ENCODE results near the gene VOPP1. TPM values are rescaled to one million over a fixed set of nuclear protein-coding genes. Genes with fewer than 3 reads are reported as not detected.

The VOPP1 gene
- total and polyA plus RNA-seq, 2 of the 13 experiments (the other 11 are each of a cell fraction or from before 2014, with no cell fraction given) = 21.8 to 55.3 TPM

DNA sequence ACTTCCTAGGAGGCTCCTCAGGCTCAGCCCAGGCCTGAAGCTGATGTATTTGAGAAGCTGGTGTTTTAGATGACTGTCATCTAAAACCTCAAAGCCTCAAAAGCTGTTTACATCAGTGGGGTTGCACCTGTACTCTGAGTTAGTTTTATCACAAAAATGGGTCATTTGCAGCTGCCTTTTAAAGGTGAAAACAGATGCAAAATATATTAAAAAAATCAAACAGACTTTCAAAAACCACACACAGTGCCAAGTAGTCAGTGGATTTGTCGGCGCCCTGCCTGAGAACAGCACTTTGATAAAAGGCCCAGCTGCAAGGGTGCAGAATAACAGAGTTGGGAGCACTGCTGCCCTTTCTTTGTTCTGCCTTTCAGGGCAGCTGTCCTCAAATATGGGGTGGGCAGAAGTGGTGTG lies 103.0 kb downstream of the VOPP1 start:
- FAIRE-seq (no peak), ATAC-seq (no peak), DNase-seq (ENCODE audit: low spot score) (no peak)
- H3K4me1 ChIP-seq (ENCODE audit: insufficient read depth, low read length) = peaks cover 13% of the 10 kb centered on the region
- no peak overlapping the region for H3K9ac ChIP-seq (ENCODE audit: insufficient read depth, low read depth, low read length)
- in situ Hi-C loops (cut with HindIII; ENCODE audit: extremely low pct_ligation_motif_present, low pct_unique_long_range_greater_than_20kb) (no loop called here), intact Hi-C loops (cut with micrococcal nuclease; ENCODE audit: unreplicated experiment) (no loop called here)
- 94% methylated on average over 2 of the region's 2 CpGs for WGBS (ENCODE audit: low lambda C conversion rate)
- H3K79me2 ChIP-seq (ENCODE audit: insufficient read depth, low read length) = no peaks in the 10 kb centered on the region
- no peaks in the 10 kb centered on the region for H3K9me3 ChIP-seq (ENCODE audit: low read length)
- TF ChIP-seq, protein P1, sequence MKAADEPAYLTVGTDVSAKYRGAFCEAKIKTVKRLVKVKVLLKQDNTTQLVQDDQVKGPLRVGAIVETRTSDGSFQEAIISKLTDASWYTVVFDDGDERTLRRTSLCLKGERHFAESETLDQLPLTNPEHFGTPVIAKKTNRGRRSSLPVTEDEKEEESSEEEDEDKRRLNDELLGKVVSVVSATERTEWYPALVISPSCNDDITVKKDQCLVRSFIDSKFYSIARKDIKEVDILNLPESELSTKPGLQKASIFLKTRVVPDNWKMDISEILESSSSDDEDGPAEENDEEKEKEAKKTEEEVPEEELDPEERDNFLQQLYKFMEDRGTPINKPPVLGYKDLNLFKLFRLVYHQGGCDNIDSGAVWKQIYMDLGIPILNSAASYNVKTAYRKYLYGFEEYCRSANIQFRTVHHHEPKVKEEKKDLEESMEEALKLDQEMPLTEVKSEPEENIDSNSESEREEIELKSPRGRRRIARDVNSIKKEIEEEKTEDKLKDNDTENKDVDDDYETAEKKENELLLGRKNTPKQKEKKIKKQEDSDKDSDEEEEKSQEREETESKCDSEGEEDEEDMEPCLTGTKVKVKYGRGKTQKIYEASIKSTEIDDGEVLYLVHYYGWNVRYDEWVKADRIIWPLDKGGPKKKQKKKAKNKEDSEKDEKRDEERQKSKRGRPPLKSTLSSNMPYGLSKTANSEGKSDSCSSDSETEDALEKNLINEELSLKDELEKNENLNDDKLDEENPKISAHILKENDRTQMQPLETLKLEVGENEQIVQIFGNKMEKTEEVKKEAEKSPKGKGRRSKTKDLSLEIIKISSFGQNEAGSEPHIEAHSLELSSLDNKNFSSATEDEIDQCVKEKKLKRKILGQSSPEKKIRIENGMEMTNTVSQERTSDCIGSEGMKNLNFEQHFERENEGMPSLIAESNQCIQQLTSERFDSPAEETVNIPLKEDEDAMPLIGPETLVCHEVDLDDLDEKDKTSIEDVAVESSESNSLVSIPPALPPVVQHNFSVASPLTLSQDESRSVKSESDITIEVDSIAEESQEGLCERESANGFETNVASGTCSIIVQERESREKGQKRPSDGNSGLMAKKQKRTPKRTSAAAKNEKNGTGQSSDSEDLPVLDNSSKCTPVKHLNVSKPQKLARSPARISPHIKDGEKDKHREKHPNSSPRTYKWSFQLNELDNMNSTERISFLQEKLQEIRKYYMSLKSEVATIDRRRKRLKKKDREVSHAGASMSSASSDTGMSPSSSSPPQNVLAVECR (CRISPR knock-in tag; IDR thresholded peaks at IDR 0.05; ENCODE audit: borderline replicate concordance) = no peak
- no peak for TF ChIP-seq ZNF24 (IDR thresholded peaks at IDR 0.05)
- no peak for TF ChIP-seq ZFP41 (CRISPR knock-in tag; IDR thresholded peaks at IDR 0.05; ENCODE audit: borderline replicate concordance)
- no peak for TF ChIP-seq SP5 (CRISPR knock-in tag; IDR thresholded peaks at IDR 0.05; ENCODE audit: borderline replicate concordance, low read depth)
- no peak for TF ChIP-seq MTA1 (CRISPR knock-in tag; IDR thresholded peaks at IDR 0.05; ENCODE audit: borderline replicate concordance)
- no peak for TF ChIP-seq SP2 (CRISPR knock-in tag; IDR thresholded peaks at IDR 0.05)
- TF ChIP-seq U2AF2 (IDR thresholded peaks at IDR 0.05; ENCODE audit: low read depth, low read length) = no peak
- TF ChIP-seq ZNF616 (CRISPR knock-in tag; IDR thresholded peaks at IDR 0.05; ENCODE audit: low read depth) = no peak
- TF ChIP-seq ZBTB20 (CRISPR knock-in tag; IDR thresholded peaks at IDR 0.05; ENCODE audit: borderline replicate concordance, low read depth) = no peak
- no peak for TF ChIP-seq KLF9 (CRISPR knock-in tag; IDR thresholded peaks at IDR 0.05; ENCODE audit: low read depth)
- no peak for TF ChIP-seq ZNF12 (CRISPR knock-in tag; IDR thresholded peaks at IDR 0.05)
- no peak for TF ChIP-seq ZNF282 (IDR thresholded peaks at IDR 0.05; ENCODE audit: partially characterized antibody)
- TF ChIP-seq ZZZ3 (CRISPR knock-in tag; IDR thresholded peaks at IDR 0.05; ENCODE audit: borderline replicate concordance) = no peak
- no peak for TF ChIP-seq ARID5B (CRISPR knock-in tag; IDR thresholded peaks at IDR 0.05)
- TF ChIP-seq FOXJ3 (CRISPR knock-in tag; IDR thresholded peaks at IDR 0.05; ENCODE audit: borderline replicate concordance) = no peak
- no peak for TF ChIP-seq ZNF207 (IDR thresholded peaks at IDR 0.05; ENCODE audit: borderline replicate concordance)
- no peak for TF ChIP-seq CREB1 (IDR thresholded peaks at IDR 0.05)
- no peak for TF ChIP-seq CREB1 (CRISPR knock-in tag; IDR thresholded peaks at IDR 0.05)
- ChIA-PET CTCF (ENCODE audit: low intra/inter-chr PET ratio, low total read pairs) (no interaction called here), POLR2A (no interaction called here)
- H3K27ac ChIP-seq (ENCODE audit: extremely low read length, insufficient read depth, low read length) = no peak overlapping the region
- H3K4me3 ChIP-seq (replicated peaks in 1 of 3; ENCODE audit: insufficient read depth in 1 of 3, low read depth in 2 of 3, low read length in 3 of 3) = no peak overlapping the region
- no peaks in the 10 kb centered on the region for H3K27me3 ChIP-seq (ENCODE audit: control insufficient read depth in 1 of 2, insufficient read depth in 2 of 2, low read length in 2 of 2)
- BruUV-seq (replicated peaks) = no TSS peak
- H4K20me1 ChIP-seq (ENCODE audit: insufficient read depth, low read length) = no peaks in the 10 kb centered on the region
- no peak overlapping the region for H2AFZ ChIP-seq (ENCODE audit: low read length)
- no peak overlapping the region for H3K4me2 ChIP-seq (ENCODE audit: low read depth, low read length)
- peaks cover 3 to 17% of the 10 kb centered on the region in 2 experiments; a peak in 3 of 5 replicates for H3K36me3 ChIP-seq (replicated peaks in 1 of 2; ENCODE audit: control insufficient read depth in 1 of 2, insufficient read depth in 2 of 2, low read length in 2 of 2)

Data from HepG2 (cell line).